GM21447 (cell line): ENCODE results near the gene DCP1B.

ENCODE experiments used
- ATAC-seq: cut with Tn5 transposase; IDR thresholded peaks from one replicate; pipeline ENCODE4 v1.9.1; 2021; ENCODE audit not compliant: unreplicated experiment

Gene DCP1B

DNA sequence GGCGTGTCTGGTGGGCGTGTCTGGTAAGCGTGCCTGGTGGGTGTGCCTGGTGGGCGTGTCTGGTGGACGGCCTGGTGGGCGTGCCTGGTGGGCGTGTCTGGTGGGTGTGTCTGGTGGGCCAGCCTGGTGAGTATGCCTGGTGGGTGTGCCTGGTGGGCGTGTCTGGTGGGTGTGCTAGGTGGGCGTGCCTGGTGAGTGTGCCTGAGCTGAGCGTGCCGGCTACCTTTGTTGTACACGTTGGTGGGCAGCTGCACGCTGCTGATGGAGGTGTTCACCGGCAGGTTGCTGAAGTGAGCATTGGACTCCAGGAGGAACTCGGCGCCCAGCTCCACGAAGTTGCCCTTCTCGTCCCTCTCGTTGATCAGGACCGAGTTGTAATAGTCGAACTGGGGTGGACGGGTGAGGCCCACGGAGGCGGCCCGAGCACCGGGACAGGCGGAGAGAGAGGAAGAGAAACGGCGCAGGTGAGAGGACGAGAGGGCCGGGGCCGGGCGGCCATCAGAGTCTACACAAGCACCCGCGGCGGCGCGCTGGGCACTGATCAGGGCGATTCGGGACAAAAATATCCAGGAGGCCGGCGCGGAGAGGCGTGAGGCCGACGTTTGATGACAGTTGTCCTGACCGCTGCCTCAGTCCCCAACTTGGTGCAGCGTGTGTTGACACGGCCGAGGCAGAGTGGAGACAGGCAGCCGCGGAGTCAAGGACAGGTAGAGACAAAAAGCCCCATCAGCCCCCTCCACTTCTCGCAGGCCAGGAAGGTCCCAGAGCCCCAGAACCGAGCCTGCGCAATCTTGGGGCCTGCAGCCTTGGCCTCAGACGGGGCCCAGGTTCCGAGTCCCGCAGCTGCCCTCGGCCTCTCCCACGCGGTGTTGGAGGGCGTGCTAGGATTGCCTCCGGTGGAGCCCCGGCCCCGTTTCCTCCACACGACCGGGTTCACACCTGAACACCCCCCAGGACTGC, 96.3 kb downstream of the DCP1B start:
- no peak for ATAC-seq

DNA sequence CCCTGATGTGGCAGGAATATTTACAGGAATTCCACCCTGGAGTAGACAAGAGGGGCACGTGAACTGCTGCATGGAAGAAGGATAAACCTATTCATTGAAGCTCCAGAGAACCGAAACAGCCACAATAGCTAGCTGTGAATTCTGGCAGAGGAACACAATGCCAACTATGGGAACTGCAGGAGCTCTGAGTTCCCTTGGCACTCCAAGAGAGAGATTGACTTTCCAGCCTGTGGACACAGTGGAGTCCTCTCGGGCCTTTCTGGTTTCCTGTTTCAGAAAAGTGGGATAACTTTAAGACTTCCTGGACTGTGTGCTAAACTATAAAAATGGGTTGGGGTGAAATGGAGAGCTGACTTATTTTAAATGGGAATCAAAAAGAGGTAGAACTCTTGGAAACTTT, 97.7 kb downstream of the DCP1B start:
- ATAC-seq = no peak

DNA sequence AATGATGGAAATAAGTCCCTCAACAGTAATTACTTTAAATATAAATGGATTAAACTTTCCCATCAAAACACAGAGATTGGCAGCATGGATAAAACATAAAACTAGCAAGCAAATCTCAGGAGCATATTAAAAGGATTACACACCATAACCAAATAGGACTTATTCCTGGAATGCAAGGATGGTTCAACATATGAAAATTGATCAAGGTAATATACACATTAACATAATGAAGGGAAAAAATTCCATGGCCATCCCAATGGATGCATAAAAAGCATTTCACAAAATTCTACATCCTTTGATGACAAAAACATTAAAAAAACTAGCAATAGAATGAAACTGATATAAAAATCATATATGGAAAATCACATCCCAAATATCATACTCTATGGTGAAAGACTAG, 99.4 kb downstream of the DCP1B start:
- ATAC-seq = no peak

- ATAC-seq = no peak
Measured at GRCh38 chr12:1896964-1897363, 107.3 kb downstream of the DCP1B start.
